DND-41 (cell line): ENCODE measurements around the gene RAMP1.

Source experiments
- EZH2 ChIP-seq: IDR thresholded peaks from 3 replicates; pipeline ENCODE4 v1.6.1; 2012; ENCODE audit warnings: borderline replicate concordance, low read depth, mild to moderate bottlenecking, moderate library complexity, low read length, inconsistent platforms; ENCODE audit not compliant: severe bottlenecking
- TF ChIP-seq, protein P1 (sequence below): IDR thresholded peaks from 2 replicates; pipeline ENCODE4 v1.5.1; 2012; ENCODE audit warnings: borderline replicate concordance, low read length, moderate library complexity, mild to moderate bottlenecking; ENCODE audit not compliant: poor library complexity, severe bottlenecking; ENCODE audit errors: extremely low read depth

DNA sequence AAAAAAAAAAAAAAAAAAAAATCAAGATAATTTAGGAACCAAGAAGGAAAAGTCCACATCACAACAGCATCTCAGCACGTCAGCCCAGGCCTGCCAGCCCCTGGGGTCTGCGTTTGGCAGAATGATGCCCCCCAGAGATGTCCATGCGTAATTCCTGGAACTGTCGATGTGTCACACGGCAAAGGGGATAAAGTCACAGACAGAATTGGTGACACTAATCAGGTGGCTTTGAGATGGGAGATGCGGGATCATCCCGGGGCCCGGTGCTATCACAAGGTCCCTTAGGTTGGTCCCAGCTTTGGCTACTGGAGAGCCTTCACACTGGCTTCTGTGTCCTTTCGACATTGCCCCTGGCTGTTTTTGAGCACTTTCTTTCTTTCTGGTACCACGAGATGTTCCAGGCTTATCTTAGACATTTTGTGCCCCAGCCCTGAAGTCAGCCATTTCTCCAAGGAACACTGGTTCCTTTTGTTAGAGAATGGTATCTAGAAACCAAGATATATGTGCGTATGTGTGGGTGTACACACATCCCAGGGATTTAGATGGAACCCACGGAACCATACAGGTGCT lies 20.7 kb downstream of the RAMP1 start:
- TF ChIP-seq EZH2, result no peak
- TF ChIP-seq, protein P1, sequence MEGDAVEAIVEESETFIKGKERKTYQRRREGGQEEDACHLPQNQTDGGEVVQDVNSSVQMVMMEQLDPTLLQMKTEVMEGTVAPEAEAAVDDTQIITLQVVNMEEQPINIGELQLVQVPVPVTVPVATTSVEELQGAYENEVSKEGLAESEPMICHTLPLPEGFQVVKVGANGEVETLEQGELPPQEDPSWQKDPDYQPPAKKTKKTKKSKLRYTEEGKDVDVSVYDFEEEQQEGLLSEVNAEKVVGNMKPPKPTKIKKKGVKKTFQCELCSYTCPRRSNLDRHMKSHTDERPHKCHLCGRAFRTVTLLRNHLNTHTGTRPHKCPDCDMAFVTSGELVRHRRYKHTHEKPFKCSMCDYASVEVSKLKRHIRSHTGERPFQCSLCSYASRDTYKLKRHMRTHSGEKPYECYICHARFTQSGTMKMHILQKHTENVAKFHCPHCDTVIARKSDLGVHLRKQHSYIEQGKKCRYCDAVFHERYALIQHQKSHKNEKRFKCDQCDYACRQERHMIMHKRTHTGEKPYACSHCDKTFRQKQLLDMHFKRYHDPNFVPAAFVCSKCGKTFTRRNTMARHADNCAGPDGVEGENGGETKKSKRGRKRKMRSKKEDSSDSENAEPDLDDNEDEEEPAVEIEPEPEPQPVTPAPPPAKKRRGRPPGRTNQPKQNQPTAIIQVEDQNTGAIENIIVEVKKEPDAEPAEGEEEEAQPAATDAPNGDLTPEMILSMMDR, result no peak
